H1 (cell line): ENCODE measurements around the gene RBM38.

Experiments
- CBX8 ChIP-seq: fragments of 300-800, 300-1000 bp; sonication (generic); IDR thresholded peaks from 2 replicates; pipeline ENCODE4 v1.7.1; 2016; ENCODE audit warnings: low read depth, low read length, borderline replicate concordance
- CHD2 ChIP-seq: IDR thresholded peaks from 2 replicates; pipeline ENCODE4 v1.6.1; 2012; ENCODE audit warnings: low read length, improper control_type of control experiment
- CTCF ChIP-seq, 3 experiments: IDR thresholded peaks; 1 replicate in 2 of 3; 2 replicates in 1 of 3; pipeline versions ENCODE4 v1.5.1 to v1.6.1; 2011; ENCODE audit warnings: low read length in 3 of 3, mild to moderate bottlenecking in 3 of 3, inconsistent platforms in 2 of 3, low read depth in 1 of 3, moderate library complexity in 1 of 3; ENCODE audit not compliant: insufficient read depth in 1 of 3; ENCODE audit errors: control extremely low read depth in 1 of 3
- EP300 ChIP-seq, 2 experiments: IDR thresholded peaks; 1 replicate in 1 of 2; 2 replicates in 1 of 2; pipeline ENCODE4 v1.6.1; 2011 to 2012; ENCODE audit warnings: low read depth in 2 of 2, low read length in 2 of 2, mild to moderate bottlenecking in 2 of 2, borderline replicate concordance in 1 of 2, inconsistent platforms in 1 of 2, moderate library complexity in 1 of 2
- KDM1A ChIP-seq: fragments of 200-600, 300-600 bp; sonication (generic); IDR thresholded peaks from 2 replicates; pipeline ENCODE4 v1.7.1; 2016; ENCODE audit warnings: mild to moderate bottlenecking, low read length, borderline replicate concordance
- SRF ChIP-seq: IDR thresholded peaks from 2 replicates; pipeline ENCODE4 v1.6.1; 2011; ENCODE audit warnings: mild to moderate bottlenecking, low read depth, low read length, moderate library complexity
- TAF1 ChIP-seq: IDR thresholded peaks from 2 replicates; pipeline ENCODE4 v1.6.1; 2011; ENCODE audit warnings: mild to moderate bottlenecking, low read depth, low read length
- YY1 ChIP-seq: IDR thresholded peaks from 2 replicates; pipeline ENCODE4 v1.6.1; 2011; ENCODE audit warnings: low read depth, mild to moderate bottlenecking, low read length
- TF ChIP-seq, protein P1 (sequence below): IDR thresholded peaks from 2 replicates; pipeline ENCODE4 v1.6.1; 2012; ENCODE audit warnings: inconsistent platforms

DNA sequence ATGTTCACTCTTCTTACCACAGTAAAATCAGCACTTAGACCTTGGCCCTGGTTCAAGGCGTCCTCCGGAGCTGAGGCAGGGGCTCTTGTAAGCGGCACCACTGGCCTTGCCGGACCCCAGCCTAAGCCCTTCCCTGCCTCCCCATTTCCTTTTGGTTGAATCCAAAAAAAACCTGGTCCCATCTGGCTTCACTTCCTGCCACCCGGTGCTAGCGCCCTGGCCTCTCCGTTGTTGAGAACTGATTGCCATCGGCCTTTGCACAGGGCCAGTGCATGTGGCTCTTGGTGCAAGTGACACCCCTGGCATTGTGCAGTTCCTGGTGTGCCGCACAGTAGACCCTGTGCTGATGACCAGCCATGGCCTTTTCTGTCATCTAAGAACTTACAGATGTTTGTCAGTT, 19.0 kb upstream of the RBM38 start:
- TF ChIP-seq KDM1A (no peak), CTCF (IDR thresholded peaks at IDR 0.05; ENCODE audit: control extremely low read depth in 1 of 3, insufficient read depth in 1 of 3, low read depth in 1 of 3, low read length in 3 of 3) (no peak), EP300 (IDR thresholded peaks at IDR 0.05; ENCODE audit: borderline replicate concordance in 1 of 2, low read depth in 2 of 2, low read length in 2 of 2) (no peak), SRF (no peak), CBX8 (no peak), TAF1 (no peak), YY1 (no peak), CHD2 (no peak)
- TF ChIP-seq, protein P1, sequence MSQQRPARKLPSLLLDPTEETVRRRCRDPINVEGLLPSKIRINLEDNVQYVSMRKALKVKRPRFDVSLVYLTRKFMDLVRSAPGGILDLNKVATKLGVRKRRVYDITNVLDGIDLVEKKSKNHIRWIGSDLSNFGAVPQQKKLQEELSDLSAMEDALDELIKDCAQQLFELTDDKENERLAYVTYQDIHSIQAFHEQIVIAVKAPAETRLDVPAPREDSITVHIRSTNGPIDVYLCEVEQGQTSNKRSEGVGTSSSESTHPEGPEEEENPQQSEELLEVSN = no peak
